HuH-7.5 (cell line): ENCODE results near the gene BACE1-AS.
"Not testable (repeated sequence)": the region's sequence is repeated elsewhere in the genome, so short reads cannot be mapped to it uniquely, and the experiment has no call there.

ENCODE experiments used
- DNase-seq: peaks from one replicate; pipeline ENCODE4 v3.0.0; 2011; ENCODE audit warnings: low spot score

Gene BACE1-AS

DNA sequence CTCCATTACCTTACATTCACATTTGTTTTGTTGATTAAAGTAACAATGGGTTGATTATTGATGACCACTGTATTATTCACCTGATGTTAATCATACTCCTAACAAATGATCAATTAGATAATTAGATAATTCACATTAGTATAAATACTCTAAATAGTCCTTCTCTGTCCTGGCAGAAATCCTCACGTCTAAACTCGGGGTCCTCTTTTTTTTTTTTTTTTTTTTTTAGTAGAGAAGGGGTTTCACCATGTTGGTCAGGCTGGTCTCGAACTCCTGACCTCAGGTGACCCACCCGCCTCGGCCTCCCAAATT, 36.1 kb downstream of the BACE1-AS start:
- not testable (repeated sequence) for DNase-seq

DNA sequence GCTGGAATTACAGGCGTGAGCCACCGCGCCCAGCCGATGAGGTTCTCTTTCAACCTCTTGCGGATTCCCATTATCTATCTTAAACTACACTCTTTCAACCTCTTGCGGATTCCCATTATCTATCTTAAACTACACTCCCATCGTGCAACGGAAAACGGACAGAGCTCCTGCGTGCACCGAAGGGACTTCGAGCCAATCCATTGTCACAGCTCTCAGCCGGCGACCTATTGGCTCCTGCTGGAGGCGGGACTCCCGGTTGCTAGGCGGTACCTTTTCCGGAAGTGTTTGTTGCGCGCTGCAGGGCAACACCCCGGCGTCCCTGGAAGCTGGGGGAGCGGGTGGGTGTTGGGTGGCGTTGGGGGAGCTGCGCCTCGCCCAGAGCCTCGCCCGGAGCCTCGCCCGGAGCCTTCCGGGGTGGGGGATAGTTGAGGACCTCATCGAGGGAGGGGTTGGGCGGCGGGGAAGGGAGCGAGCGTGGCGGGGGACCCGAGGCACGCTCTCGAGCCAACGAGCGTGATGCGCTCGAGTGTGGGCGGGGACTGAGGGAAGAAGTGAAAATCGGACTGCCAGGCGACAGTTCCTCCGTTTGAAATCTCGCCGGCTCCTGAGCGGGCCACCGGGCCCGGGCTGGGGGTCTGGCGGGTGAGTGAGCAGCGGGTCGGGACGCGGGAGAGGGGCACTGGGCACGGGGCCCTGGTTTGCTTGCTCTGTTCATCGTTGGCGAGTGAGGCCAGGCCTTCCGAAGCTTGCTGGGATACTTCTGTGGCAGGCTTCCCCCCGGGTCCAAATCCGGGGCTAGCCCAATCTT, 36.6 kb downstream of the BACE1-AS start, which contains the start of gene CEP164:
TSS of gene CEP164 (plus strand) at position 288 of the 808 bp plus-strand sequence. CDS start 10,733 bp downstream, outside the sequence.
- DNase-seq = peak; percentile 91

DNA sequence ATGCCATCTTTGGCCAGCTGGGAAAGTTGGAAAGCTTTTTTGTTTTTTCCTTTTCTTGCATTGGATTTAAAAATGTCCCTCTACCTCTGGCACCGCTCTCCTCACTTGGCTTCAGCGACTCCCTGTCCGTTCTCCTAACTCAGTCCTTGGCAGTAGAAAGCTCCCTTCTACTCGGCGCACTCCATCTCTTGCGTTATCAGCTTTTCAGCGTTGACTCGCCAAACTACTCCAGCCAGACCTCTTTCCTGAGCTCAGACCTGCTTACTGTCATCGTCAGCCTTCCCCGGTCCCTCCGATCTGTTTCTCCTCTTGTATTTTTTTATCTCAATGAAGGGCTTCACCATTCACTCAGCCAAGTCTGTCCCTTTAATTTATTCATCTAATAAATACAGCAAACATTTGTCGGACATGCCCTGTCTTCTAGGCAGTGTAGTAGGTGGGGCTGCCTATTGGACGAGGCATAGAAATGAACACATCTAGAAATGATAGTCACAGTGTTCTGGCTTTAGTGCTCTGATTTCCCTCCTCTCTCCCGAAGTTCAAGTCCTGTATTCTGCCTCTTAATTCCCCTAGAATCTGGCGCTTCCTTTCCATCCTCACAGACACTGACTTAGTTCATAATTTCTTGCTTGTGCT, 37.3 kb downstream of the BACE1-AS start:
- no peak for DNase-seq

DNA sequence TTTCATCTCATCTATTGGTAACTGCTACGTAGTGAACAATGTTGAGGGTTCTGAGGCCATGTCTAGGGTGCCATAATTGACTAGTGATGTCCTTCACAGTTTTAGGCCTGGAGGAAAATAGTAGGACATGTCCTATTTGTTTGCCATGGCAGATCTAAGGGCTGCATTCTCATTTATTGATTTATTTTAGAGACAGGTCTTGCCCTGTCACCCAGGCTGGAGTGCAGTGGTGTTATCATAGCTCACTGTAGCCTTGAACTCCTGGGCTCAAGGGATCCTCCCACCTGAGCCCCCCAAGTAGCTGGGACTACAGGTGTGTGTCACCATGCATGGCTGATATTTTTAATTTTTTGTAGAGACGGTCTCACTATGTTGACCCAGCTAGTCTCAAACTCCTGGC, 41.7 kb downstream of the BACE1-AS start:
- no peak for DNase-seq

DNA sequence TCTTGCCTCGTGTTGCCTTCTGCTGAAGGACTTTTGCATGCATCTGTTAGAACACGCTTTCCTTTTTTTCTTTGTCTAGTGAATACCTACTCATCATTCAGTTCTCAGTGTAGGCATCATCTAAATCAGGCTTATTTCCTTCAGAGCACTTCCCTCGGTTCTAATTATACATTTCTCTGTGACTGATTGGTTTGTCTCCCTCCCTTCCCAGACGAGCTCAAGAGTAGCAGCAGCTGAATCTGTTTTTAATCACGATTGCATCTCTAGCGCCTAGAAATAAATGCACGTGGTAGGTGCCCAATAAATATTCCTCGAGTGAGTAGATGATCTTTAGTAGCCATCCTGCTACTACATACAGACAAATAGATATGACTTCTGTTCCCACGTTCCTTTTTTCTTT, 42.8 kb downstream of the BACE1-AS start:
- no peak for DNase-seq

DNA sequence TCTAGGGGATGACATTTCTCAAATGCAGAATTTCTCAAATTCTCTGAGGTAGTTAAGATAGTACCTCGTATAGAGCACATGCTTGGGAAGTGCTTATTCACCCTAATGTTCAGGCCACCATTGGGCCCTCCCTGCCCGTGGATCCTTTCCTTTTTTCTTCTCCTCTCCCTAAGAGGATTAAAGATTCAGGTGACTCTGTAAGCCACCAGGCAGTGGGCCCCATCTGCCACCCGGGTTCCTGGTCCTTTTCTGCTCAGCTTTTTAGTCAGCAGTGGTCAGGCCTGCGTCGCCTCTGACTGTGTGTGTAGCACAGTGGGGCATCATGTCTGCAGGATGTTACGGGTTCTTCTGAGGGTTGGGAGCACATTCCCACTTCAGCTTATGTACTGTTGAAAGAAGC, 43.8 kb downstream of the BACE1-AS start:
- DNase-seq = no peak

DNA sequence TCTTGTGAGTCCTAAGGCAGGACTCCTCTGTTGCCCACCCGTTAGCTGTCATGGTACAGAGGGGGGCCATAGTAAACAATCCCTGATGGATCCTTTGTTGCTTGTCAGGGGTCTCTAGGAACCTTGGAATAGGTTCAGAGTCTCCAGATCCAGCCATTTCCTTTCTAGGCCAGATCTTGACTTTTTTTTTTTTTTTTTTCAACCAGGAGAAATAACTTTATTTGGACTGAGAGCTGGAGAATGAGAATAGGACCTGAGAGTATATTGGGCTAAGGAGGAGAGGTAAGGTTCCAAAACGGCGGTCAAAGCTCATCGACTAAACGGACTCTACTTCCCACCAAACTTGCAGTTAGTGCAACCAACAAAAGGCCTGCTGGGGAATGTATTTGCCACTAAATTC, 44.3 kb downstream of the BACE1-AS start:
- DNase-seq = no peak

DNA sequence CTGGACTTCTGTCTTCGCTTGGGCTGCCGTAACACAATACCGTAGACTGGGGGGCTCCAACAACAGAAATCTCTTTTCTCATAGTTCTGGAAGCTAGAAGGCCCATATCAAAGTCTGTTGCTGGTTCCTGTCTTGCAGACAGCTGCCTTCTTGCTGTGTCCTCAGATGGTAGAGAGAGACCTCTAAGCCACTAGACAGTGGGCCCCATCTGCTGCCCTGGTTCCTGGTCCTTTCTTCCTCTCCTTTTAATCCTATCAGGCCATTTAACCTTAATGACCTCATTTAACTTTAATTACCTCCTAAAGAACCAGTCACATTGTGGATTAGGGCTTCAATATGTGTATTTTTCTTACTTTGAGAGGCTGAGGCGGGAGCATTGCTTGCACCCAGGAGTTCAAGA, 45.9 kb downstream of the BACE1-AS start:
- DNase-seq = no peak
